Glutamatergic neuron (in vitro differentiated cells): ENCODE measurements around the gene BOC. TPM values are rescaled to one million over a fixed set of nuclear protein-coding genes. Genes with fewer than 3 reads are reported as not detected.

Experiments used
- DNase-seq: peaks from one replicate; pipeline ENCODE4 v3.0.0; 2022
- H3K27ac Mint-ChIP-seq: one replicate; pipeline ENCODE4 v1.8.0; 2020; ENCODE audit warnings: mild to moderate bottlenecking, mixed read lengths, inconsistent platforms; ENCODE audit not compliant: unreplicated experiment
- H3K27me3 Mint-ChIP-seq: one replicate; pipeline ENCODE4 v1.8.0; 2020; ENCODE audit warnings: mild to moderate bottlenecking, moderate library complexity, mixed read lengths, inconsistent platforms; ENCODE audit not compliant: unreplicated experiment
- H3K36me3 Mint-ChIP-seq: one replicate; pipeline ENCODE4 v1.8.0; 2020; ENCODE audit warnings: mild to moderate bottlenecking, mixed read lengths, inconsistent platforms; ENCODE audit not compliant: unreplicated experiment
- H3K4me1 Mint-ChIP-seq: one replicate; pipeline ENCODE4 v1.8.0; 2020; ENCODE audit warnings: mild to moderate bottlenecking, low read depth, mixed read lengths, inconsistent platforms; ENCODE audit not compliant: unreplicated experiment
- H3K4me3 Mint-ChIP-seq: one replicate; pipeline ENCODE4 v1.8.0; 2020; ENCODE audit warnings: mild to moderate bottlenecking, mixed read lengths, inconsistent platforms; ENCODE audit not compliant: unreplicated experiment
- H3K9me3 Mint-ChIP-seq: one replicate; pipeline ENCODE4 v1.8.0; 2020; ENCODE audit warnings: mild to moderate bottlenecking, moderate library complexity, mixed read lengths, inconsistent platforms; ENCODE audit not compliant: unreplicated experiment
- total RNA-seq: library from RNA; stranded (reverse); fragmentation: NEBNext Ultra II Directional; extraction: Animal tissue kit (Norgen Biotek cat#: 25700); gene quantifications from one replicate; pipeline ENCODE4 v1.2.1, GENCODE V29; 2021; ENCODE audit not compliant: unreplicated experiment
- TF ChIP-seq, protein P1 (sequence below): fragments of 200-600 bp; sonication (generic); IDR thresholded peaks from one replicate; pipeline ENCODE4 v1.5.0; 2021; ENCODE audit not compliant: partially characterized antibody, unreplicated experiment

BOC gene
- total RNA-seq, 1 donor from 2014 or later: 32.9 TPM

GRCh38 chr3:113223475-113224281, 12.3 kb downstream of the BOC start:
- H3K4me1 Mint-ChIP-seq: peaks cover 24% of the 10 kb centered on the region
- no peaks in the 10 kb centered on the region for H3K27me3 Mint-ChIP-seq
- H3K9me3 Mint-ChIP-seq: peaks cover 3% of the 10 kb centered on the region
- H3K27ac Mint-ChIP-seq: no peak overlapping the region
- H3K36me3 Mint-ChIP-seq: no peaks in the 10 kb centered on the region
- DNase-seq: no peak
- TF ChIP-seq, protein P1, sequence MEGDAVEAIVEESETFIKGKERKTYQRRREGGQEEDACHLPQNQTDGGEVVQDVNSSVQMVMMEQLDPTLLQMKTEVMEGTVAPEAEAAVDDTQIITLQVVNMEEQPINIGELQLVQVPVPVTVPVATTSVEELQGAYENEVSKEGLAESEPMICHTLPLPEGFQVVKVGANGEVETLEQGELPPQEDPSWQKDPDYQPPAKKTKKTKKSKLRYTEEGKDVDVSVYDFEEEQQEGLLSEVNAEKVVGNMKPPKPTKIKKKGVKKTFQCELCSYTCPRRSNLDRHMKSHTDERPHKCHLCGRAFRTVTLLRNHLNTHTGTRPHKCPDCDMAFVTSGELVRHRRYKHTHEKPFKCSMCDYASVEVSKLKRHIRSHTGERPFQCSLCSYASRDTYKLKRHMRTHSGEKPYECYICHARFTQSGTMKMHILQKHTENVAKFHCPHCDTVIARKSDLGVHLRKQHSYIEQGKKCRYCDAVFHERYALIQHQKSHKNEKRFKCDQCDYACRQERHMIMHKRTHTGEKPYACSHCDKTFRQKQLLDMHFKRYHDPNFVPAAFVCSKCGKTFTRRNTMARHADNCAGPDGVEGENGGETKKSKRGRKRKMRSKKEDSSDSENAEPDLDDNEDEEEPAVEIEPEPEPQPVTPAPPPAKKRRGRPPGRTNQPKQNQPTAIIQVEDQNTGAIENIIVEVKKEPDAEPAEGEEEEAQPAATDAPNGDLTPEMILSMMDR: no peak
- H3K4me3 Mint-ChIP-seq: no peak overlapping the region

DNA sequence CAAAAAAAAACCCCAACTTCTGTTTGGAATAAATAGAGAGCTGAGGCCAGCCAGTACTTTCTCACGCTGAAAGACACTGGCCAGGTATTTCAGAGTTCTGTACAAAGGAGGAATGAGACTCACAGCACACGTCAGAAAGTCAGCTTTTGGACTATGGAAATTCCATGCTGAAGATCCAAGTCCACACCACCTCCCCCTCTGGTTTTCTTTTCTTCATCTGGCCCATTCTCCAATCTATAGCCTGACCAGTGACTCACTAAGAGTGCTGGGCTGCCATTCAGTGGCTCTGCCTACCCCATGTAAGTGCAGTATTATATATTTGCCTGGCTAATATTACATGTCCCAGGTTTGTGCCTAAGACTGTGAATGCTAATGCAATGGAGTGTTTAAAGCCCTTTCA, 13.9 kb downstream of the BOC start:
- no peaks in the 10 kb centered on the region for H3K27me3 Mint-ChIP-seq
- no peak for DNase-seq
- peaks cover 25% of the 10 kb centered on the region for H3K4me1 Mint-ChIP-seq
- H3K36me3 Mint-ChIP-seq: no peaks in the 10 kb centered on the region
- TF ChIP-seq, protein P1: no peak
- peaks cover 3% of the 10 kb centered on the region for H3K9me3 Mint-ChIP-seq
- H3K27ac Mint-ChIP-seq: no peak overlapping the region
- no peak overlapping the region for H3K4me3 Mint-ChIP-seq

DNA sequence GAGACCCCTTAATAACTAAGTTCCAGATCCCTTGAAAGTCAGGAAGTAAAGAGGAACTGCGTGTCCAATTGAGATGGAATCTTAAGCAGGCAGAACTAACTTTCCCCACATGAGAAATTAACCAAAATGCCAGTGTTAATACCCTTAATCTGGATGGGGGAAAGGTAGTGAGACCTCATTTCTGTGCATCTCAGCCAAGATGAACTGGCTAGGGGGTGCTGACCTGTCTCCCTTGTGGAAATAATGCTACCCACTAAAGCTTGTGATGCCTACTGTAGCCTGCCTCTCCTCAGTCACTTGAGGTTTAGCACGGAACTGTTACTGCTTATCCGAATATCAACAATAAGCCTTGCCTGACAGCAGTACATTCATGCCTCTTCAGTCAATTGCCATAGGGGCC, 15.1 kb downstream of the BOC start:
- Mint-ChIP-seq H3K36me3 (no peaks in the 10 kb centered on the region), H3K27ac (no peak overlapping the region)

DNA sequence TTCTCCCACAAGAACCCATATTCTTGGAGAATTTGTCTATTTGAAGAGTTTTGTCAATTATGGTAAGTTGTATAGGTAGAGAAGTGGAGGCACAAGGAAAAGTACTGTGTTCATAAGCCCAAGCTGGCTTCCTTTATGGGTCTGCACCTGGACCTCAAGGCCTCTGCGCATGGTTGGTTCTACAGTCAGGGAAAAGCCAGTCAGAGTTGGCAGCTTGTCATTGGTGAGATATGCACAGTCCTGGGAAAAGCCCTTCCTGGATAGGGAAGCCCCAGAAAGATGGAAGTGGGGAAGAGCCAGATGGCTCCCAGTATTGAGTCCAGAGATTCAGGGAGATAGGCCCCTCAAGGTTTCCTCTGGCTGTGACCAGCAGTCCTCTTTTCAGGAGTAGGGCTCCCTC, 15.8 kb downstream of the BOC start:
- Mint-ChIP-seq H3K36me3 (no peaks in the 10 kb centered on the region), H3K9me3 (no peaks in the 10 kb centered on the region), H3K27me3 (no peaks in the 10 kb centered on the region), H3K27ac (no peak overlapping the region), H3K4me1 (peaks cover 18% of the 10 kb centered on the region), H3K4me3 (no peak overlapping the region)
- no peak for DNase-seq
- TF ChIP-seq, protein P1: no peak

More for the DNA sequence above, 15.1 kb downstream of the BOC start:
- Mint-ChIP-seq H3K9me3 (peaks cover 3% of the 10 kb centered on the region), H3K4me3 (no peak overlapping the region), H3K27me3 (no peaks in the 10 kb centered on the region), H3K4me1 (peaks cover 24% of the 10 kb centered on the region)
- TF ChIP-seq, protein P1: no peak
- DNase-seq: no peak

DNA sequence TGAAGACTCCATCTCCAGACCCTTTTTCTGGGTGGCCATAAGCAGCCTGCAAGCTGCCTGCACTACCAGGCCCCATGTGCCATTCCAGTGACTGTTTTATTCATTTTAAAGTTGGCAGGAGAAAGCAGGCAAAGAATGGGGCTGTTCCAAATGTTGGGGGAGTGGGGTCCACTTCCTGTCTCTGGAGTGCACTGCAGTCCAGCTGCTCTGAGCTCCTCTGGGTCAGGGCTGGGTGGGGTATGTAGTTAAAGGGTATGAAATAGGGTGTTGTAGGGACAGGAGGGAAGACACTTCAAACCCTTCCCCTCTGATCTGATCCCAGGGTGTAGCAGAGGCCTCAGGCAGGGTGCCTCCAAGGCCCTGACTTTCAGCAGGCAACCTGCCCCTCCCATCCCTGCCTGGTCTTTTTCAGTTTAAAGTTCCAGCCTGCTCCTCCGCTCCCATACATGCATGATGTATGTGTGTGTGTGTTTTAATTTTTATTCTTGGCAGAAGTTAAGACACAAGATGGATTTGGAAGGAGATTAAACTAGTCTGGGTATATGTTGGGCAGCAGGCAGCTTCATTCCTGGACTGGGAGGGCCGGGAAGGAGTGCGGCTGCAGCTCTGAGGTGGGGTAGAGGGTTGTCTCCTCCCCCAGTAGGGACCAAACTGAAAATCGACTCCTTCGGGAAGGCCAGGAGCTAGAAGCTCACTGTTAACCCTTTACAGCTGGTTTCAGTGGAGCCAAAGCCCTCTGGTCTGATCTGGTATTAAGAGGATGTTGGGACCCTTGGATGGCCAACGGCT, 17.3 kb downstream of the BOC start:
- DNase-seq: no peak
- Mint-ChIP-seq H3K36me3 (no peaks in the 10 kb centered on the region), H3K4me3 (no peak overlapping the region), H3K9me3 (no peaks in the 10 kb centered on the region), H3K27ac (no peak overlapping the region), H3K27me3 (no peaks in the 10 kb centered on the region), H3K4me1 (peaks cover 15% of the 10 kb centered on the region)
- TF ChIP-seq, protein P1: no peak
